ENCODE results near the gene TIMM22.

TIMM22 gene

DNA sequence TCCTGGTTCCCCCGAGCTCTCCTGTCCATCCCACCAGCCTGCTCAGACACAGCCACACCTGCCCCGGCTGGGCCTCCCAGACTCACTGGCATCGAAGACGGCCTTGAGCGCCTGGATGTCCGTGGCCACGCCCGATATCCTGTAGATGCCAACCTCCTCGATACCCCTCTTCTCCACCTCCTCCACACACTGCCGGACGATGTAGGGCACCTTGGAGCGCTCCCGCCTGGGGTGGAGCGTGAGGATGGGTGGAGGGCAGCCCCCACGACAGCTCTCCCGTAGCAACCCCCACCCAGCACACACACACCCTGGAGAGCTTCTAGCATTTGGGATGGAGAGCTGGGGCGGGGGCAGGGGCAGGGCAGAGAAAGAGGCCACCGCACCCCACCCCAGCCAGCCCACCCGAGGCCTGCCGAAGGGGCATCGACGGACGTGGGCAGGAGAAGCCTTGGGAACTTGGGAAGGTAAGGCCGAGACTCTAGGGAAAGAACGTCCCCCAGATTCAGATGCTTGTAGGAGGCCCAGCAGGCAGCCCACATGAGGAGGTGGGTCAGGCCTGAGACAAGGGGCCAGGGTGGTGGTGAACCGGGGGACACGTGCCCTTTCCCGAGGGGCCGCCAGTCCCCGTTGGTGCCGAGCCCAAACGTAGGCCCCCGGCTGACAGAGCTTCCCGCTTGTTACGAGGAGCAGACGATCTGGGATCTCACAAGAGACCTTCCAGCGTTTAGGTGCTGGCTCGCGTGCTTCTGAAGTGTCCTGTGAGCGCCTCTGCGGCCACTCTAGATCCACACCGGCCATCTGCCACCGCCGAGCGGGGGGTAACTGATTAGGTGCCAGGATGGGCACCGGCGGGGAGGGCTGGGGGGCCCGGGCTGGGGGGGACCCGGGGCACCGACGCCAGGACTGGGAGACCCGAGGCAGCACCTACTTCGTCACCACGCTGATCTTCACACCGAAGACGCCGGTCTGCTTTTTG lies 15.1 kb downstream of the TIMM22 start:
- TF ChIP-seq, protein P1, sequence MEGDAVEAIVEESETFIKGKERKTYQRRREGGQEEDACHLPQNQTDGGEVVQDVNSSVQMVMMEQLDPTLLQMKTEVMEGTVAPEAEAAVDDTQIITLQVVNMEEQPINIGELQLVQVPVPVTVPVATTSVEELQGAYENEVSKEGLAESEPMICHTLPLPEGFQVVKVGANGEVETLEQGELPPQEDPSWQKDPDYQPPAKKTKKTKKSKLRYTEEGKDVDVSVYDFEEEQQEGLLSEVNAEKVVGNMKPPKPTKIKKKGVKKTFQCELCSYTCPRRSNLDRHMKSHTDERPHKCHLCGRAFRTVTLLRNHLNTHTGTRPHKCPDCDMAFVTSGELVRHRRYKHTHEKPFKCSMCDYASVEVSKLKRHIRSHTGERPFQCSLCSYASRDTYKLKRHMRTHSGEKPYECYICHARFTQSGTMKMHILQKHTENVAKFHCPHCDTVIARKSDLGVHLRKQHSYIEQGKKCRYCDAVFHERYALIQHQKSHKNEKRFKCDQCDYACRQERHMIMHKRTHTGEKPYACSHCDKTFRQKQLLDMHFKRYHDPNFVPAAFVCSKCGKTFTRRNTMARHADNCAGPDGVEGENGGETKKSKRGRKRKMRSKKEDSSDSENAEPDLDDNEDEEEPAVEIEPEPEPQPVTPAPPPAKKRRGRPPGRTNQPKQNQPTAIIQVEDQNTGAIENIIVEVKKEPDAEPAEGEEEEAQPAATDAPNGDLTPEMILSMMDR (conservative IDR thresholded peaks at IDR 0.05; ENCODE audit: low read depth, low read length): no peak
- DNase-seq (ENCODE audit: low read depth): no peak
- no peak overlapping the region for H3K4me3 ChIP-seq (ENCODE audit: low read depth, low read length)

DNA sequence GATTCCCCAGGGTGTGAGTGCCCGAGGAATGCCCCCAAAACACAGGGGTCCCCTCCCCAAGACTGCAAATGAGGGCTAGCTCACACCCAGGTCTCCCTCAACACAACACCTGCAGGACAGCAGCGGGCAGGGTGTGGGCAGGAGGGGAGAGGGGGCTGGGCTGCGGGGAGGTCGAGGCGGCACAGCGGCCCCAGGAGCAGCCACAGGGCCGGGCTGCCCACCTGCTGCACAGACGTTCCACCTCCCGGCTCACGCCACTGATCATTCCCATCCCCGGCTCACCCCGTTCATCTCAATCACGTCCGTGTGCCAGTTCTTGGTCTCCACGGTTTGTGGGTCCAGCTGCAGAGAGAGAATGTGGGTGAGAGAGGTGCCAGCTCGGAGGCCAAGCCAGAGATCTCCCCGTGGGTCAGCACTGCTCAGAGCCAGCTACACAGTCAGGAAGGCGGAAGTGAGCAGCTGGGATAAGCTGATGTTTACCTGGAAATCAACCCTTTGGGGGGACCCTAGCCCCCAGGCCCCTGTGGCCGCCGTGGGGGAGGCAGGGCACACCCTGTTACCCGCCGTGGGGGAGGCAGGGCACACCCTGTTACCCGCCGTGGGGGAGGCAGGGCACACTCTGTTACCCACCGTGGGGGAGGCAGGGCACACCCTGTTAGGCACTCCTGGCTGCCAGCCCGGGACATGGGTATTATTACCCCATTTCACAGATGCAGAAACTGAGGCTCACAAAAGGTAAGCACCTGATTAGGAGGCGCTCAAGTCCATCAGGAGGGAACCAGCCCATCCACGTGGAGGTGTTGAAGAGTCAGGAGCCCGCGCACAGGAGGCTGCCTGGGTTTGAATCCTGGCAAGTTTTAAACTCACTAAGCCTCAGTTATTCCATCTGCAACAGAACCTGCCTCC lies 16.1 kb downstream of the TIMM22 start:
- DNase-seq (ENCODE audit: low read depth): no peak
- H3K4me3 ChIP-seq (ENCODE audit: low read depth, low read length): no peak overlapping the region
- TF ChIP-seq, protein P1 (conservative IDR thresholded peaks at IDR 0.05; ENCODE audit: low read depth, low read length): no peak

DNA sequence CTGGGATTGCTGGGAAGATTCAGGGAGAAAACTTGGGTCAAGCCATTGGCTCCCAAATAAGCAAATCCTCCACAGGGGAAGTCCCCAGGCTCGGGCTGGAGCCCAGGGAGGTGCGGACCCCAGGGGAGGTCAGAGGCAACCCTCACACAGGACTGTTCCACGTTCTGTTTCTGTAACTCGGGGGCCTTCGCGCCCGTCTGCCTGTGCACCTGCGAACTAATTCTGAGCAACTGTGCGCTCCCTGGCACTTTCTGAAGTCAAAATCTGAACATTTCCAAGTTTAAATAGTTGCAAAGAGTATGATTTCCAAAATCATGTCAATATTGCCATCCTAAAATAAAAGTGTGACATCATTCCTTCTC lies 16.8 kb downstream of the TIMM22 start:
- no peak overlapping the region for H3K4me3 ChIP-seq (ENCODE audit: low read depth, low read length)
- TF ChIP-seq, protein P1 (conservative IDR thresholded peaks at IDR 0.05; ENCODE audit: low read depth, low read length): no peak
- DNase-seq (ENCODE audit: low read depth): no peak

DNA sequence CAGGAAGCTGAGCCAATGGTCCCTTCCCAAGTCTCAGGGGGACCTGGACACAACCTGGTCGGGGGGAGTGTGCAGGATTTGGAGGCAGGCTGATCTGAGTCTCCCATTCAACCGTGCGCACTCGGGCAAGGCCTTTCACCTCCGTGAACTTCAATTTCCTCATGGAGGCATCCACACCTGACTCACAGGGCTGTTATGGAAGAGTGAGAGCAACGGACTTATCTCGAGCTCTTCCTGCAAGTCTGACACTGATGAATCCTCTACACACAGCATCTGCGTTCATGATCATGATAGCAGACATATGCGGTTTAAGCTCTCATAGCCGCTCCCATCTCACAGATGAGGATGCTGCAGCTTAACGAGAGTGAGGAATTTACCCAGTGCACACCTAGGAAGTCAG lies 21.6 kb downstream of the TIMM22 start:
- TF ChIP-seq, protein P1 (conservative IDR thresholded peaks at IDR 0.05; ENCODE audit: low read depth, low read length): no peak
- no peak for DNase-seq (ENCODE audit: low read depth)
- no peak overlapping the region for H3K4me3 ChIP-seq (ENCODE audit: low read depth, low read length)

DNA sequence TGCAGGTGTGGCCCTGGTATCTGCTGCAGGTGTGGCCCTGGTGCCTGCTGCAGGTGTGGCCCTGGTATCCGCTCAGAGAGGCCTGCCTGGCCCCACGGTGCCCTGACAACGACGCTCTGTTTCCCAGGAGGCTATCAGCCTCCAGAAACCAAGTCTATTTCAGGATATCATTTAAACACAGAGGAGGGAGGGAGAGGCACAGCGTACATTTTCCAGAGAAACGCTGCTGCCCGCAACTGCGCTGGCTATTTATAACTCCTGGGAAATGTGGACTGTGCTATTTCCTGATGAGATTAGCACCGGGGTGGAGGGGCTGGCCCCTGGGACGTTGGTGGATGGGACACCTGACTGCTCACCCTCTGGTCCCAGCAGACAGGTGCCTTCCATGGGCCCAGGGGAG lies 22.5 kb downstream of the TIMM22 start:
- TF ChIP-seq, protein P1 (conservative IDR thresholded peaks at IDR 0.05; ENCODE audit: low read depth, low read length): no peak
- DNase-seq (ENCODE audit: low read depth): no peak
- no peak overlapping the region for H3K4me3 ChIP-seq (ENCODE audit: low read depth, low read length)

DNA sequence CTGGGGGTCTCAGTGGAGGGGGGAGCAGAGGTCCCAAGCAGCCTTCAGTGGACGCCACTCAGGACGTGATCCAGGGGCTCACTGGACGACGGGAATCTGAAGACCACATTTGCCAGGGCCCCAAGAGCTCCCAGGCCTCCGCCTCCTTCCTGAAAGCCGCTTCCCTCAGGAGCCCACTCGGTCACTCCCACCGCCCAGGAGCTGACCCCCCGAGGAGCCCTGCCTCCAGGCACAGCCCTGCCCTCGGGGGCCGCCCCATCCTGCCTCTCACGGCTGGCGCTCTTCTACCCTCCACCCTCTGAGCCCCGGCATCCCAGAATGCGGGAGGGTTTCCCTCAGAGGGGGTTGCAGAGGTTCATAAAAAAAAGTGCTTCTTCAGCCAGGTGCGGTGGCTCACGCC lies 24.2 kb downstream of the TIMM22 start:
- no peak overlapping the region for H3K4me3 ChIP-seq (ENCODE audit: low read depth, low read length)
- DNase-seq (ENCODE audit: low read depth): no peak
- TF ChIP-seq, protein P1 (conservative IDR thresholded peaks at IDR 0.05; ENCODE audit: low read depth, low read length): no peak
